GM19238 (cell line): Measurements from ENCODE around the gene ARHGDIB.
A peak's percentile ranks its signal among the peaks of the same experiment; 100 is the strongest.

ENCODE experiments used
- DNase-seq: peaks from one replicate; pipeline ENCODE4 v3.0.0; 2011; ENCODE audit warnings: low spot score; ENCODE audit not compliant: insufficient read length

The ARHGDIB gene

GRCh38 chr12:14956905-14957304, 4.5 kb downstream of the ARHGDIB start:
- no peak for DNase-seq

DNA sequence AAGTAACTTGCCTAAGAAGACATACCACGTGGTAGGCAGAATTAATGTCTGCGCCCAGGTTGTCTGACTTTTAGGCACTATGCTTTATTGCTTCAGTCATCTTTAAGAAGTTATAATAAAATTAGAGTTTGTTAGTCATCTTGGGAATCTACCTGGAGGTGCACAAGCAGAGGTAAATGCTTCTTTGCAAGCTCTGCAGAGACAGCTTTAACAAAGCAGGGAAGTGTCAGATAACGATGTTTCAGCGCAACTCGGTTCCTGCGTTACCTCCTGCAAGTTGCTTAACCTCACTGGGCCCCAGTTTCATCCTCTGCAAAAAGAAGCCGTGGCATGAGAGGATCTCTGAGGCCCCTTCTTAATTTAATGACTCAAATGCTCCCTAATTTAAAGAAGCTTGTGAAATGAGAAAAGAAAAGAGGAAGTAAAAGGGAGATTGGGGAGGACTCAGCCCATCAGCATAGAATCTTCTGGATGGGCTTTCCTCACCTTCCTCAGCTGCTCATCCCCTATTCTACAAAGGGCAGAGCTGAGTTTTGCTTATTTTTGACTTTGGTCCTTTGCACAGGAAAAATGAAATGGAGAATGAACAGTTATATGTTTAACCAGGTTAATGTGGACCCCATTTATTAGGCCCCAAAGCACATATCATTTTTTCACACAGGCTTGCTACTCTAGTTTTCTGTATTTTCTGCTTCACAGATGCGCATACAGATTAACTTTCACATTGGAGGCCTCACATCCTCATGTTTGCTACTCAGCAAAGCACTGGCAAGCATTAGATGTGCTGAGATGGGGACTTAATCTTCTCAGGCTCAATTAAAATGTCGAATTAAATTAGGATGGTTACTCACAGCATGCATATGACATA, 5.1 kb downstream of the ARHGDIB start:
- no peak for DNase-seq

DNA sequence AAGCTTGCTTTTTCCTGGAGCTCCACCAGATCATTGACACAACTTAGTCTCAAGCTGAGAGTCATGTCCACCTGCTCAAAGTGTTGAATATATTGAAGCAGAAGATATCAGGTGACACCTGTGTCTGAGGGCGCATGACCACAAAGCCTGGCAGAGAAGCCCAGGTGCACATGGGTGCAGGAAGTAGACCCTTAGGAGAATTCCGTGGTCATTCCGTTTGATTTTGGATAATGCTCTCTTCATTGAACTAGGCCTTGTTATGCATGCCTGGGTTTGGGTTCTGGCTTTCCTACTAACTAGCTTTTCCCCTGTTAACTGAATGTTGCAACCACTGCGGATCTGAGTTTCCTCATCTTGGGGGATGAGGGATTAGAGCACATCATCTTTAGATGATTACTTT, 7.1 kb downstream of the ARHGDIB start:
- no peak for DNase-seq

DNA sequence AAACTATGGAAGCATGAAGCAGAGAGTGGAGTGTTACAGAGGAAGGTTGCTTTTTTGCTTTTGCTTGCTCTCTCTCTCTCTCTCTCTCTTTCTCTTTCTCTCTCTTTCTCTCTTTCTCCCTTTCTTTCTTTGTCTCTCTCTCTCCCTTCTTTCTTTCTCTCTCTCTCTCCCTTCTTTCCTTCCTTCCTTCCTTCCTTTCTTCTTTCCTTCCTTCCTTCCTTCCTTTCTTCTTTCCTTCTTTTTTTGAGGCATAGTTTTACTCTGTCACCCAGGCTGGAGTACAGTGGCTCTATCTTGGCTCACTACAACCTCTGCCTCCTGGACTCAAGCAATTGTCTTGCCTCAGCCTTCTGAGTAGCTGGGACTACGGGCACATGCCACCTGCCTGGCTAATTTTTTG, 7.6 kb downstream of the ARHGDIB start:
- no peak for DNase-seq

GRCh38 chr12:14952299-14952921, 9.0 kb downstream of the ARHGDIB start:
- no peak for DNase-seq

GRCh38 chr12:14951851-14952250, 9.6 kb downstream of the ARHGDIB start:
- no peak for DNase-seq

- no peak for DNase-seq
Observed at GRCh38 chr12:14950982-14951746, 10.2 kb downstream of the ARHGDIB start.

- no peak for DNase-seq
Observed at GRCh38 chr12:14950421-14950820, 11.0 kb downstream of the ARHGDIB start.

DNA sequence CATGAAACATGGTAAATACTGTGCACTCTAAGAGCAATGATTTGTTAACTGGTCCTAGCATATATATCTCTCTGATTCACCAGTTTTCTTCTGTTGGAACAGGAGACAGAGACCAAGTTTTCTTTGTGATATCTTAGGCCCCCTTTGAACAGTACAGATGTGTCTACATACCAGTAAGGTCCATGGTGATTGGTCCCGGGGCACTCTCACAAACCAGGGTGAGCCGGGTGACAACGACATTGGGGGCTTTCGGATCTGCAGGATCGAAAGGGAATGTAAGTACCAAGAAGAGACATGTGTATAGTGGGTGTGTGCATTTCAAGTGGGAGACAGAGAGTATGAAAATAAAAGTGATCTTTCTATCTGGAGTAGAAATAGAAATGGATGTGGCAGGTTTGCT, 11.8 kb downstream of the ARHGDIB start:
- no peak for DNase-seq

DNA sequence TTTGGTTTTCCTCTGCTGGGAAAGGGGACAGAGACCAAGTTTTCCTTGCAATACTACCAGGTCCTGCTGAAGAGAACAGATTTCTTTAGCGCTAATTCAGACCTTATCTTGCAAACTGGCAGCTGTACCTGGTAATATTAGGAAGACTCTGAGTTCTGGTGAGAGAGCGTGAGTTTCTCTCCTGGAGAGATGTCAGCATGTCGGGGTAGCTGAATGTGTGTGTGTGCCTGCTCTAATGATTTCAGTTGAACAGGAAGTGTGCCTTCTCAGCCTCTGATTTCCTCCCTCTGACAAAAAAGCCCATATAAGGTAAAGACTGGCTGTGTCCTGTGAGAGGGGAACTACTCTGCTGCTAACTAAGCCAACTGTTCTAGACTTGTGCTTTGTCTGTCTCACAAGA, 12.7 kb downstream of the ARHGDIB start:
- DNase-seq: peak; percentile 40

DNA sequence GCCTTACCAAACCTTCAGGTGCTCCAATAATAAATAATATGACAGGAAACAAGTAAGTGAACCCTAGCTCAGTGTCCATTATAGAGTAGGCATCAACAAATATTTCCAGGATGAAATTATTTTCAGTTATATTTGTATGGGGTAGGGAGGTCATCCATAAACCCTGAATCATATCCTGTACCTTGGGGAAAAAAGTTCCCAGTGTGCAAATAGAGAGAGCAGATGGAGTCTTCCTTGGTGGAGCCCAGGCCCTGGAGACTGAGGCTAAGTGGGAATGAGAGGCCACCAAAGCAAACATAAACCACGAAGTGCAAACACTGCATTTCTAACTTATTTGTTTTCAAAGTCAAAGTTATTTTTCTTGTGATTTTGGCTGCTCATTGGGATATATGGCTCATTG, 14.5 kb downstream of the ARHGDIB start:
- no peak for DNase-seq

- no peak for DNase-seq
Observed at GRCh38 chr12:14946162-14946561, 15.2 kb downstream of the ARHGDIB start.

DNA sequence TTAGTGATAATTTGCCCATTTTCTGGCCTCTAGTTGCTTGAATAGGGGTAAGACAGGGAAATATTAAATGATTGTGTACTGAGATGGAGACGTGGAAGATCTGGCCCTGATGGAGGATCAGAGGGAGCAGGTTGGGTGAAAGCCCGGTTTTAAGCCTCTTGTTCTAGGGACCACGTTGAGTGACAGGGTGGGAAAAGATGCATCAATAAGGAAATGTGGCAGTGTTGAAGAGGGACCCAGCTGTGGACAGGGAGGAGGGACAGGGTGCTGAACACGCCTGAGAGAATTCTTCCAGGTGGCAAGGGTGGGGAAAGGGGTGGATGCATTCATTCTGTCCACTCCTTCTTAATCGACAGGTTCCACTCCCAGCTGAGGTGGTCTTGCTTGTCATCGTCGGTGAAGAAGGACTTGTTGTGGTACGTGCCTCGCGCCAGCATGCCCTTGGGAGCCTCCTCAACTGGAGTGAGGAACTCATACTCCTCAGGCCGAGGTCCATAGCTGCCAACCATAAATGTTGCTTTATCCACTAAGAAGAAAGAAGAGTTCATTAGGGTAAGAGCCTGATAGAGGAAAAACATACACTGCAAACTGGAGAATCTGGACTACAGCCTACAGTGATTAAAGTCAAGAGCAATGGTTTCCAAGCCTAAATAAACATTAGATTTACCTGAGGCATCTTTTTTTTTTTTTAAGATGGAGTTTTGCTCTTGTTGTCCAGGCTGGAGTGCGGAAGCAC, 19.0 kb downstream of the ARHGDIB start:
- no peak for DNase-seq

- DNase-seq: no peak
Observed at GRCh38 chr12:14941369-14941768, 20.0 kb downstream of the ARHGDIB start.

DNA sequence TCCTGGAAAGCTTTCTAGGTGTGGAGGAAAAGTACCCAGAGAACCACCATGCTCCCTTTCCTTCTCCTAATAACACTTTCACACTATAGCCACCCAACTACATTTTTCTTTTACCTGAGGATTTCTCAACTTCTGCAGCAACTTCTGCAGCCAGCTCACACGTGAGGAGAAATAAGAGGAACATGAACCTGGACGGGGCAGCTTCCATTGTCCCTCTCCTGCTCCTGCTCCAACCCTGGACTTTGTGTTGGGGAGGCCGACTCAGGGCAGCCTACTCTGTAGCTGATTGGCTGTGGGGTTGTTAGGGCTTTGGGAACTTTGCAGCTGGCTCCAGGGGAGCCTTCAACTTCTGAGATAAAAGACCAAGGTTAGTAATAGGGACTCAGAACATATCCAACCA, 23.1 kb downstream of the ARHGDIB start, which contains the start of gene ERP27:
ERP27 (minus strand) TSS at position 237 of the 400 bp plus-strand sequence; CDS start at position 208, 29 bp downstream.
- DNase-seq: no peak

DNA sequence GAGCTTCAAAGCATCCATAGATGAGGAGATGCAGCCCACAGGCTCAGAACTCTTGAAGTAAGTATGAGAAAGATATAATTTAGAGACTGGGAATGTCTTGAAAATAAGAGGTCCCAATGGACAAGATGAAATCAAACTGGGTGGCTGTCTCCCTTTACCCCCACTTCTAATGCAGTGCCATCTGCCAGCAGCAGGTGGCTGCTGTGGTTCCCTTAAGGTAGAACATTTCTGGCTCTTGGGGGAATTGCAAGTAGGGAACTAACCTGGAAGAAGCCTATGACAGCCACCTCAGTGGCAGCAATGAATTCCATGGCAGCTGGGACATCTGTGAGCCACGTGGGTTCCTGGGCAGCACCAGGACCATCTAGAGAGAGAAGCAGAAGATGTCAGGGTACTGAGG, 23.7 kb downstream of the ARHGDIB start:
- no peak for DNase-seq

DNA sequence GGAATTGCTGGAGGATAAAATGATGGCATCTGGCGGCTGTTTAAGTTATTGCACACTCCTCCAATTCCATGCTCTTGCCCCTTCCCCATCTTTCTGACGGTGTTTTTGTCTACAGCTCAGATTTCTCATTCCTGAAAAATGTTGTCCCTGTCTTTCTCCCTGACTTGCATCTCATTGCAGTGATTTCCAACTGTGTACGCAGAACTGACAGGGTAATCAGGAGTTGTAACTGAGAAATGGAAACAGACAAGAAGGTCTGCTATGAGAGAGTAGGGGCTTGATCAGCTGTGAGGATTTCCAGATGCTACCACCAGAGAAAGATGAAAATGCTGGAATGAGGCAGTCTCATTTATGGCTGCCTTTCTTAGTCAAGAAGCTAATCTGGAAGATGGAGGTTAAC, 24.4 kb downstream of the ARHGDIB start:
- no peak for DNase-seq

DNA sequence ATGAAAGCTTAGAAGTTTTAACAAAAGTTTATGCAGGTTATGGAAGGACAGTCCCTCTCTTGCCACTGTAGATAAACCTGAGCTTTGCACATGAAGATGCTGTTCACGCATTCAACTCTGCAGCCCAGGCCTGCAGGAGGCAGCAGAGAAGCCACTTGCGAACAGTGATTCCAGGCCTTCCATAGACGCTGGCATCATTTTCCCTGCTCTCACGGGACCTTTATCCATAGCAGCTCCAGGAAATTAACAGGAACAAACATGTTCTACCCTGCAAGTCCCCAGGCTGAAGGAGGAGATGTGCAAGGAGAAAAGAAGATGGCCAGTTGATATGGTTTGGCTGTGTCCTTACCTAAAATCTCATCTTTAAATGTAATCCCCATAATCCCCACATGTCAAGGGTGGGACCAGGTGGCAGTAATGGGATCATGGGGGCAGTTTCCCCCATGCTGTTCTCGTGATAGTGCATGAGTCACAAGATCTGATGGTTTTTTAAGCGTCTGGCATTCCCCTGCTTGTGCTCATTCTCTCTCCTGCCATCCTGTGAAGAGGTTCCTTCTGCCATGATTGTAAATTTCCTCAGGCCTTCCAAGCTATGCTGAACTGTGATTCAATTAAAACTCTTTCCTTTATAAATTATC, 25.1 kb downstream of the ARHGDIB start:
- DNase-seq: no peak

DNA sequence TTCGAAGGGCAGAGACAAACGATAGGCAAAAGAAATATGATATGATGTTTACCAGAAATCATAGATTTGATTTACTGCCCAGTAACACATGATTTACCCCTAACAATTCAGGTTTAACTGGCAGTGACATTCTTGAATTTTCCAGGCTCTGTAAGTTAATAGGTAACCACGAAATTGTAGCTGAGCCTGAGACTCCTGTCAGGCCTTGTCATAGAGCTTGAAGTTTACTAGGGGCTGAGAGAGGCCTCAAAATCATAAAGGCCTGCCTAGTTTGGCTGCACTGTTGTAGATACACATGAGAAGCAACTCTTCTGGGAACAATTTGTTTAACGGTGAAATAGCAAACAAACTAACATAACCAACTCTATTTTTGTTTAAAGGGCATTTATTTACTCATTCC, 26.4 kb downstream of the ARHGDIB start:
- no peak for DNase-seq

GRCh38 chr12:14934511-14934910, 26.9 kb downstream of the ARHGDIB start:
- DNase-seq: no peak
